ENCODE data around the gene AP2A1.

DNA sequence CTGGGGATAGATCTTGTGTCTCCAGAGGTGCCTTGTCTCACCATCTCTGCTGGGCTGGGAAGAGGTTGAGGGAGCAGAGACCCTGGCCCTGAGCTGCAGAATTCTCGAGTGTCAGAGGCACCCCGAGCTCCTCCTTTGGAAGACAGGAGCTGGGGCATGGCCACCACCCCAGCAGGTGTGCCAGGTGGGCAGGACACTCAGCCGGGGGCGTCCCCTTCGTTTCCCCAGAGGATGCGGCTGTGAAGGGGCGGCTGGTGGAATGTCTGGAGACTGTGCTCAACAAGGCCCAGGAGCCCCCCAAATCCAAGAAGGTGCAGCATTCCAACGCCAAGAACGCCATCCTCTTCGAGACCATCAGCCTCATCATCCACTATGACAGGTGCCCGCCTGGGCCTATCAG lies 31.8 kb downstream of the AP2A1 start:
- TF ChIP-seq MXI1 (IDR thresholded peaks at IDR 0.05; ENCODE audit: low read depth, low read length): no peak
- TF ChIP-seq NCOA6 (IDR thresholded peaks at IDR 0.05): no peak
- no peak for TF ChIP-seq ZBTB7A (IDR thresholded peaks at IDR 0.05; ENCODE audit: borderline replicate concordance, control insufficient read depth, low read depth, low read length)
- no peak for TF ChIP-seq PHF20 (IDR thresholded peaks at IDR 0.05; ENCODE audit: partially characterized antibody)
- TF ChIP-seq, protein P1, sequence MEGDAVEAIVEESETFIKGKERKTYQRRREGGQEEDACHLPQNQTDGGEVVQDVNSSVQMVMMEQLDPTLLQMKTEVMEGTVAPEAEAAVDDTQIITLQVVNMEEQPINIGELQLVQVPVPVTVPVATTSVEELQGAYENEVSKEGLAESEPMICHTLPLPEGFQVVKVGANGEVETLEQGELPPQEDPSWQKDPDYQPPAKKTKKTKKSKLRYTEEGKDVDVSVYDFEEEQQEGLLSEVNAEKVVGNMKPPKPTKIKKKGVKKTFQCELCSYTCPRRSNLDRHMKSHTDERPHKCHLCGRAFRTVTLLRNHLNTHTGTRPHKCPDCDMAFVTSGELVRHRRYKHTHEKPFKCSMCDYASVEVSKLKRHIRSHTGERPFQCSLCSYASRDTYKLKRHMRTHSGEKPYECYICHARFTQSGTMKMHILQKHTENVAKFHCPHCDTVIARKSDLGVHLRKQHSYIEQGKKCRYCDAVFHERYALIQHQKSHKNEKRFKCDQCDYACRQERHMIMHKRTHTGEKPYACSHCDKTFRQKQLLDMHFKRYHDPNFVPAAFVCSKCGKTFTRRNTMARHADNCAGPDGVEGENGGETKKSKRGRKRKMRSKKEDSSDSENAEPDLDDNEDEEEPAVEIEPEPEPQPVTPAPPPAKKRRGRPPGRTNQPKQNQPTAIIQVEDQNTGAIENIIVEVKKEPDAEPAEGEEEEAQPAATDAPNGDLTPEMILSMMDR (IDR thresholded peaks at IDR 0.05 in 2 of 3, conservative IDR thresholded peaks at IDR 0.05 in 1 of 3; ENCODE audit: insufficient read depth in 2 of 3, low read depth in 1 of 3, low read length in 3 of 3): no peak
- TF ChIP-seq, protein P2, sequence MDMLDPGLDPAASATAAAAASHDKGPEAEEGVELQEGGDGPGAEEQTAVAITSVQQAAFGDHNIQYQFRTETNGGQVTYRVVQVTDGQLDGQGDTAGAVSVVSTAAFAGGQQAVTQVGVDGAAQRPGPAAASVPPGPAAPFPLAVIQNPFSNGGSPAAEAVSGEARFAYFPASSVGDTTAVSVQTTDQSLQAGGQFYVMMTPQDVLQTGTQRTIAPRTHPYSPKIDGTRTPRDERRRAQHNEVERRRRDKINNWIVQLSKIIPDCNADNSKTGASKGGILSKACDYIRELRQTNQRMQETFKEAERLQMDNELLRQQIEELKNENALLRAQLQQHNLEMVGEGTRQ (CRISPR knock-in tag; IDR thresholded peaks at IDR 0.05): no peak
- no peak for TF ChIP-seq JUND (IDR thresholded peaks at IDR 0.05; ENCODE audit: borderline replicate concordance, low read depth, low read length)
- no peak for TF ChIP-seq JUND (tag; IDR thresholded peaks at IDR 0.05; ENCODE audit: borderline replicate concordance, low read depth, low read length)
- TF ChIP-seq BRCA1 (IDR thresholded peaks at IDR 0.05): no peak
- TF ChIP-seq BRCA1 (CRISPR knock-in tag; IDR thresholded peaks at IDR 0.05): no peak
- no peak for TF ChIP-seq ZNF224 (CRISPR knock-in tag; IDR thresholded peaks at IDR 0.05)
- TF ChIP-seq, protein P3, sequence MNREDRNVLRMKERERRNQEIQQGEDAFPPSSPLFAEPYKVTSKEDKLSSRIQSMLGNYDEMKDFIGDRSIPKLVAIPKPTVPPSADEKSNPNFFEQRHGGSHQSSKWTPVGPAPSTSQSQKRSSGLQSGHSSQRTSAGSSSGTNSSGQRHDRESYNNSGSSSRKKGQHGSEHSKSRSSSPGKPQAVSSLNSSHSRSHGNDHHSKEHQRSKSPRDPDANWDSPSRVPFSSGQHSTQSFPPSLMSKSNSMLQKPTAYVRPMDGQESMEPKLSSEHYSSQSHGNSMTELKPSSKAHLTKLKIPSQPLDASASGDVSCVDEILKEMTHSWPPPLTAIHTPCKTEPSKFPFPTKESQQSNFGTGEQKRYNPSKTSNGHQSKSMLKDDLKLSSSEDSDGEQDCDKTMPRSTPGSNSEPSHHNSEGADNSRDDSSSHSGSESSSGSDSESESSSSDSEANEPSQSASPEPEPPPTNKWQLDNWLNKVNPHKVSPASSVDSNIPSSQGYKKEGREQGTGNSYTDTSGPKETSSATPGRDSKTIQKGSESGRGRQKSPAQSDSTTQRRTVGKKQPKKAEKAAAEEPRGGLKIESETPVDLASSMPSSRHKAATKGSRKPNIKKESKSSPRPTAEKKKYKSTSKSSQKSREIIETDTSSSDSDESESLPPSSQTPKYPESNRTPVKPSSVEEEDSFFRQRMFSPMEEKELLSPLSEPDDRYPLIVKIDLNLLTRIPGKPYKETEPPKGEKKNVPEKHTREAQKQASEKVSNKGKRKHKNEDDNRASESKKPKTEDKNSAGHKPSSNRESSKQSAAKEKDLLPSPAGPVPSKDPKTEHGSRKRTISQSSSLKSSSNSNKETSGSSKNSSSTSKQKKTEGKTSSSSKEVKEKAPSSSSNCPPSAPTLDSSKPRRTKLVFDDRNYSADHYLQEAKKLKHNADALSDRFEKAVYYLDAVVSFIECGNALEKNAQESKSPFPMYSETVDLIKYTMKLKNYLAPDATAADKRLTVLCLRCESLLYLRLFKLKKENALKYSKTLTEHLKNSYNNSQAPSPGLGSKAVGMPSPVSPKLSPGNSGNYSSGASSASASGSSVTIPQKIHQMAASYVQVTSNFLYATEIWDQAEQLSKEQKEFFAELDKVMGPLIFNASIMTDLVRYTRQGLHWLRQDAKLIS (CRISPR knock-in tag; IDR thresholded peaks at IDR 0.05): no peak
- TF ChIP-seq HDAC2 (IDR thresholded peaks at IDR 0.05): no peak
- no peak for TF ChIP-seq ZNF121 (CRISPR knock-in tag; conservative IDR thresholded peaks at IDR 0.05)
